Activated CD8-positive, alpha-beta memory T cell treated with anti-CD3 and anti-CD28 coated beads, Interleukin-2, amount 50 U/mL, for 4 hours (primary cell): ENCODE measurements around the gene CCDC150.
"Not testable (repeated sequence)": the region's sequence is repeated elsewhere in the genome, so short reads cannot be mapped to it uniquely, and the experiment has no call there.

ENCODE experiments used
- DNase-seq: peaks from one replicate; pipeline ENCODE4 v3.0.0-alpha.2; 2020

CCDC150 gene

GRCh38 chr2:196638765-196639164 lies 750 bp upstream of the CCDC150 start:
- no peak for DNase-seq

GRCh38 chr2:196640031-196640548 lies 575 bp downstream of the CCDC150 start:
- DNase-seq, result no peak

- DNase-seq, result no peak
Observed at GRCh38 chr2:196649202-196649601, 9.7 kb downstream of the CCDC150 start.

- DNase-seq, result no peak
Observed at GRCh38 chr2:196651387-196652094, 12.0 kb downstream of the CCDC150 start.

GRCh38 chr2:196652869-196653268 lies 13.4 kb downstream of the CCDC150 start:
- DNase-seq, result no peak

GRCh38 chr2:196653843-196654242 lies 14.3 kb downstream of the CCDC150 start:
- DNase-seq, result no peak

GRCh38 chr2:196655761-196656160 lies 16.2 kb downstream of the CCDC150 start:
- DNase-seq, result no peak

GRCh38 chr2:196657333-196657732 lies 17.8 kb downstream of the CCDC150 start:
- DNase-seq, result no peak

GRCh38 chr2:196659844-196660243 lies 20.3 kb downstream of the CCDC150 start:
- no peak for DNase-seq

GRCh38 chr2:196660244-196660643 lies 20.7 kb downstream of the CCDC150 start:
- DNase-seq, result no peak

GRCh38 chr2:196670342-196670741 lies 30.8 kb downstream of the CCDC150 start:
- DNase-seq, result no peak

GRCh38 chr2:196675963-196676362 lies 36.4 kb downstream of the CCDC150 start:
- no peak for DNase-seq

GRCh38 chr2:196677404-196677803 lies 37.9 kb downstream of the CCDC150 start:
- no peak for DNase-seq

- DNase-seq, result no peak
Observed at GRCh38 chr2:196679368-196679767, 39.9 kb downstream of the CCDC150 start.

- no peak for DNase-seq
Observed at GRCh38 chr2:196681510-196681909, 42.0 kb downstream of the CCDC150 start.

- no peak for DNase-seq
Observed at GRCh38 chr2:196685792-196686191, 46.3 kb downstream of the CCDC150 start.

GRCh38 chr2:196686737-196687136 lies 47.2 kb downstream of the CCDC150 start:
- not testable (repeated sequence) for DNase-seq

GRCh38 chr2:196696423-196697079 lies 57.0 kb downstream of the CCDC150 start:
- no peak for DNase-seq

GRCh38 chr2:196697825-196698224 lies 58.3 kb downstream of the CCDC150 start:
- no peak for DNase-seq

GRCh38 chr2:196702641-196703040 lies 63.1 kb downstream of the CCDC150 start:
- no peak for DNase-seq

GRCh38 chr2:196703695-196704094 lies 64.2 kb downstream of the CCDC150 start:
- no peak for DNase-seq

GRCh38 chr2:196710056-196710455 lies 70.5 kb downstream of the CCDC150 start:
- DNase-seq, result not testable (repeated sequence)

- DNase-seq, result no peak
Observed at GRCh38 chr2:196711625-196712024, 72.1 kb downstream of the CCDC150 start.

GRCh38 chr2:196712867-196713266 lies 73.4 kb downstream of the CCDC150 start:
- no peak for DNase-seq
